ENCODE results near the gene ZBED4. TPM values are rescaled to one million over a fixed set of nuclear protein-coding genes. Genes with fewer than 3 reads are reported as not detected.

Gene ZBED4
- total RNA-seq, 1 donor from 2014 or later = 4.1 TPM

GRCh38 chr22:49928555-49929210 lies 75.0 kb downstream of the ZBED4 start:
- intact Hi-C loops (cut with micrococcal nuclease) = loop anchor here (10.0 kb wide), 2 partner anchors 66 to 106 kb away; no protein-coding TSS in a partner anchor
- Histone ChIP-seq H3K27me3 (ENCODE audit: low read depth) (peaks cover 10% of the 10 kb centered on the region), H3K4me3 (no peak overlapping the region), H3K36me3 (peaks cover 18% of the 10 kb centered on the region), H3K9me3 (replicated peaks) (no peaks in the 10 kb centered on the region), H3K27ac (replicated peaks) (no peak overlapping the region), H3K4me1 (peaks cover 50% of the 10 kb centered on the region)
- DNase-seq = no peak
- no peak for TF ChIP-seq CTCF (IDR thresholded peaks at IDR 0.05; ENCODE audit: borderline replicate concordance)

GRCh38 chr22:49929211-49929979 lies 75.8 kb downstream of the ZBED4 start:
- peak overlapping the region; percentile 27 for H3K4me3 ChIP-seq
- peaks cover 10% of the 10 kb centered on the region for H3K27me3 ChIP-seq (ENCODE audit: low read depth)
- no peaks in the 10 kb centered on the region for H3K9me3 ChIP-seq (replicated peaks)
- H3K27ac ChIP-seq (replicated peaks) = no peak overlapping the region
- DNase-seq = peak; percentile 60
- peaks cover 11% of the 10 kb centered on the region for H3K36me3 ChIP-seq
- H3K4me1 ChIP-seq = peaks cover 57% of the 10 kb centered on the region
- peak; percentile 93 for TF ChIP-seq CTCF (IDR thresholded peaks at IDR 0.05; ENCODE audit: borderline replicate concordance)
- intact Hi-C loops (cut with micrococcal nuclease) = loop anchor here (10.0 kb wide), 2 partner anchors 65 to 105 kb away; no protein-coding TSS in a partner anchor

GRCh38 chr22:49929994-49930575 lies 76.4 kb downstream of the ZBED4 start:
- Histone ChIP-seq H3K4me3 (no peak overlapping the region), H3K9me3 (replicated peaks) (no peaks in the 10 kb centered on the region), H3K27ac (replicated peaks) (peak overlapping the region; percentile 97), H3K27me3 (ENCODE audit: low read depth) (peaks cover 10% of the 10 kb centered on the region), H3K4me1 (peaks cover 64% of the 10 kb centered on the region), H3K36me3 (peaks cover 8% of the 10 kb centered on the region)
- DNase-seq = no peak
- intact Hi-C loops (cut with micrococcal nuclease) = loop anchor here (10.0 kb wide), 2 partner anchors 65 to 105 kb away; no protein-coding TSS in a partner anchor
- no peak for TF ChIP-seq CTCF (IDR thresholded peaks at IDR 0.05; ENCODE audit: borderline replicate concordance)

- Histone ChIP-seq H3K27me3 (ENCODE audit: low read depth) (peaks cover 10% of the 10 kb centered on the region), H3K9me3 (replicated peaks) (no peaks in the 10 kb centered on the region), H3K4me1 (peaks cover 66% of the 10 kb centered on the region), H3K4me3 (no peak overlapping the region), H3K36me3 (peaks cover 3% of the 10 kb centered on the region), H3K27ac (replicated peaks) (peak overlapping the region; percentile 97)
- intact Hi-C loops (cut with micrococcal nuclease) = no loop called here
- DNase-seq = peak; percentile 58
- peak; percentile 83 for TF ChIP-seq CTCF (IDR thresholded peaks at IDR 0.05; ENCODE audit: borderline replicate concordance)
Measured at GRCh38 chr22:49930596-49931412, 77.2 kb downstream of the ZBED4 start.
